Endodermal cell (in vitro differentiated cells): Measurements from ENCODE around the gene DAP. TPM values are rescaled to one million over a fixed set of nuclear protein-coding genes. Genes with fewer than 3 reads are reported as not detected.

Source experiments
- DNase-seq: peaks from one replicate; pipeline ENCODE4 v3.0.0-alpha.2; 2017
- H3K27ac ChIP-seq: 2 replicates; pipeline ENCODE4 v1.5.1; 2013; ENCODE audit warnings: mild to moderate bottlenecking, low read depth, low read length, moderate library complexity
- H3K27me3 ChIP-seq: 2 replicates; pipeline ENCODE4 v1.6.1; 2013; ENCODE audit warnings: mild to moderate bottlenecking, low read length, moderate library complexity; ENCODE audit not compliant: insufficient read depth, control insufficient read depth, poor library complexity, severe bottlenecking
- H3K36me3 ChIP-seq: 2 replicates; pipeline ENCODE4 v1.7.0; 2013; ENCODE audit warnings: mild to moderate bottlenecking, low read length, moderate library complexity; ENCODE audit not compliant: control insufficient read depth, insufficient read depth
- H3K4me1 ChIP-seq: one replicate; pipeline ENCODE4 v1.7.0; 2013; ENCODE audit warnings: low read length; ENCODE audit not compliant: control insufficient read depth, insufficient read depth
- H3K4me3 ChIP-seq: 2 replicates; pipeline ENCODE4 v1.5.1; 2013; ENCODE audit warnings: mild to moderate bottlenecking, low read length, moderate library complexity
- H3K9ac ChIP-seq: 2 replicates; pipeline ENCODE4 v1.6.1; 2013; ENCODE audit warnings: mild to moderate bottlenecking, low read length, moderate library complexity; ENCODE audit not compliant: poor library complexity, severe bottlenecking; ENCODE audit errors: extremely low read depth
- H3K9me3 ChIP-seq: 2 replicates; pipeline ENCODE4 v1.6.1; 2013; ENCODE audit warnings: mild to moderate bottlenecking, low read length, moderate library complexity; ENCODE audit not compliant: control insufficient read depth
- H3K27ac Mint-ChIP-seq: 2 replicates; pipeline ENCODE4 v1.8.0; 2020; ENCODE audit warnings: mixed read lengths
- H3K27me3 Mint-ChIP-seq: 2 replicates; pipeline ENCODE4 v1.8.0; 2021; ENCODE audit warnings: mild to moderate bottlenecking, mixed read lengths; ENCODE audit not compliant: insufficient read depth
- H3K36me3 Mint-ChIP-seq: 2 replicates; pipeline ENCODE4 v1.8.0; 2020; ENCODE audit warnings: low read depth, mixed read lengths
- H3K4me1 Mint-ChIP-seq: 2 replicates; pipeline ENCODE4 v1.8.0; 2020; ENCODE audit warnings: mixed read lengths
- H3K4me3 Mint-ChIP-seq: 2 replicates; pipeline ENCODE4 v1.8.0; 2020; ENCODE audit warnings: mild to moderate bottlenecking, moderate library complexity, mixed read lengths
- H3K9me3 Mint-ChIP-seq: 2 replicates; pipeline ENCODE4 v1.8.0; 2020; ENCODE audit warnings: mild to moderate bottlenecking, mixed read lengths
- CTCF ChIP-seq: fragments of 200-600 bp; sonication (generic); conservative IDR thresholded peaks from 2 replicates; pipeline ENCODE4 v1.5.0; 2021; ENCODE audit warnings: antibody characterized with exemption, mild to moderate bottlenecking
- WGBS, 2 experiments: methylation state at CpG; one replicate each; pipeline versions ENCODE4 v1.1.5 to v1.1.7; 2013; ENCODE audit warnings: missing lambda C conversion rate in 2 of 2, mixed read lengths in 1 of 2; ENCODE audit not compliant: insufficient coverage in 1 of 2, insufficient read length in 1 of 2; 5-methylcytosine and 5-hydroxymethylcytosine counted together
- total RNA-seq, 2 donors: library from RNA; stranded (reverse); fragmentation: NEBNext Ultra II Directional in 1 of 2; extraction: Animal tissue kit (Norgen Biotek cat#: 25700) in 1 of 2; gene quantifications; 2 replicates in 1 of 2; 3 replicates in 1 of 2; pipeline ENCODE4 v1.2.1, GENCODE V29; 2021

DAP gene
- total RNA-seq, 2 donors from 2014 or later, result 77.7 to 106 TPM

- Mint-ChIP-seq H3K9me3 (peaks cover 5% of the 10 kb centered on the region), H3K27ac (peak overlapping the region; percentile 20), H3K4me3 (no peak overlapping the region), H3K27me3 (peaks cover 5% of the 10 kb centered on the region), H3K4me1 (peaks cover 27% of the 10 kb centered on the region), H3K36me3 (peaks cover 10% of the 10 kb centered on the region)
- 41 to 68% methylated on average over 9 to 10 of the region's 10 CpGs for WGBS, 2 experiments
- no peaks in the 10 kb centered on the region for H3K9me3 ChIP-seq
- H3K27ac ChIP-seq, result no peak overlapping the region
- no peak overlapping the region for H3K9ac ChIP-seq
- H3K4me1 ChIP-seq, result no peaks in the 10 kb centered on the region
- no peak overlapping the region for H3K4me3 ChIP-seq
- H3K27me3 ChIP-seq, result no peaks in the 10 kb centered on the region
- peak; percentile 63 for DNase-seq
- no peak for TF ChIP-seq CTCF
- peaks cover 7% of the 10 kb centered on the region for H3K36me3 ChIP-seq
Observed at GRCh38 chr5:10635257-10635866, 125.7 kb downstream of the DAP start.

DNA sequence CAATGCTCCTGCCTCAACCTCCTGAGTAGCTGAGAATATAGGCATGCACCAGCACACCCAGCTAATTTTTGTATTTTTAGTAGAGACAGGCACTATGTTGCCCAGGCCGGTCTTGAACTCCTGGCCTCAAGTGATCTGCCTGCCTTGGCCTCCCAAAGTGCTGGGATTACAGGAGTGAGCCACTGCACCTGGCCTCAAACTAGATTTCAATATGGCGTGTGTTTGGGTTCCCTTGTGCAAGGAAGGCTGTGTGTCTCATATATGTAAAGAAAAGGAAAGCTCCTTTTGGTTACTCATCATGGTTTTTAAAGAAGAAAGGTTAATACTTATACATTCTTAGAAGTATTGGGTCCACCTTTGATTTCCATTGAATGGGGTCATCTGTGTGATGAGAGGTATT is 126.5 kb downstream of the DAP start:
- Mint-ChIP-seq H3K4me3 (no peak overlapping the region), H3K9me3 (peaks cover 5% of the 10 kb centered on the region), H3K27ac (no peak overlapping the region), H3K27me3 (peaks cover 10% of the 10 kb centered on the region), H3K4me1 (peaks cover 27% of the 10 kb centered on the region), H3K36me3 (peaks cover 6% of the 10 kb centered on the region)
- no peak overlapping the region for H3K27ac ChIP-seq
- no peak overlapping the region for H3K9ac ChIP-seq
- H3K36me3 ChIP-seq, result peaks cover 7% of the 10 kb centered on the region
- no peak overlapping the region for H3K4me3 ChIP-seq
- no peak for TF ChIP-seq CTCF
- WGBS, 2 experiments, result 80 to 99% methylated on average over 2 of the region's 2 CpGs
- H3K4me1 ChIP-seq, result no peaks in the 10 kb centered on the region
- no peak for DNase-seq
- no peaks in the 10 kb centered on the region for H3K27me3 ChIP-seq
- H3K9me3 ChIP-seq, result no peaks in the 10 kb centered on the region

DNA sequence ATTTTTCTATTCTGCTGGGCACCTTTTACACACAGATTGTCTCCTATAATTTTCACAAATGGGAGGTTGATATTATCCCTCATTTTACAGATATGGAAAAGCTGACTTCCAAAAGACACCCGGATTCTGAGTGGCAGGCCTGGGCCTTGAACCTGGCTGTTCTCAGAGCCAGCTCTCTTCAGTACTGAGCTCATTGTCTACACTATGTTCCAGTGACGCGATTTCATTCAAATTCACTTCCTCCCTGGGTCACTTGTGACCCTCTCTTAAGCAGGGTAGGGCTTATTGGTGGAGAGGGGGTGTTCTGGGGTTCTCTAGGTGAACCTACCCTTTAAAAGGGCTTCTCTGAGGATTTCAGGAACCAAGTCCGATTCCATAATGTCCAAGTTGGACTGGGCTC is 127.0 kb downstream of the DAP start:
- H3K27me3 Mint-ChIP-seq, result peaks cover 11% of the 10 kb centered on the region
- whole genome bisulfite sequencing, 2 experiments, result 95 to 100% methylated on average over 2 to 4 of the region's 4 CpGs
- H3K4me1 Mint-ChIP-seq, result peaks cover 27% of the 10 kb centered on the region
- H3K9me3 Mint-ChIP-seq, result peaks cover 5% of the 10 kb centered on the region
- H3K9ac ChIP-seq, result no peak overlapping the region
- TF ChIP-seq CTCF, result no peak
- H3K4me3 Mint-ChIP-seq, result no peak overlapping the region
- no peak overlapping the region for H3K4me3 ChIP-seq
- H3K36me3 ChIP-seq, result peaks cover 7% of the 10 kb centered on the region
- DNase-seq, result no peak
- no peak overlapping the region for H3K27ac Mint-ChIP-seq
- no peak overlapping the region for H3K27ac ChIP-seq
- no peaks in the 10 kb centered on the region for H3K4me1 ChIP-seq
- H3K36me3 Mint-ChIP-seq, result peaks cover 6% of the 10 kb centered on the region
- H3K9me3 ChIP-seq, result no peaks in the 10 kb centered on the region
- no peaks in the 10 kb centered on the region for H3K27me3 ChIP-seq
